K562 (cell line): Measurements from ENCODE around the gene ADAT1. TPM values are rescaled to one million over a fixed set of nuclear protein-coding genes. Genes with fewer than 3 reads are reported as not detected.

Source experiments
- ASH1L ChIP-seq: fragments of 450-650 bp; IDR thresholded peaks from 2 replicates; pipeline ENCODE4 v1.6.1; 2018; ENCODE audit warnings: borderline replicate concordance, mild to moderate bottlenecking, low read depth; ENCODE audit not compliant: partially characterized antibody
- ATF2 ChIP-seq: sonication (generic); formaldehyde crosslinking; IDR thresholded peaks from 2 replicates; pipeline ENCODE4 v1.8.1; 2022; ENCODE audit warnings: missing genetic modification reagents
- ATF6 ChIP-seq: sonication (generic); formaldehyde crosslinking; IDR thresholded peaks from 2 replicates; pipeline ENCODE4 v1.4.0; 2020; ENCODE audit warnings: mild to moderate bottlenecking, missing genetic modification reagents
- BRF2 ChIP-seq: IDR thresholded peaks from 3 replicates; pipeline ENCODE4 v1.6.1; 2011; ENCODE audit warnings: borderline replicate concordance, mild to moderate bottlenecking; ENCODE audit not compliant: insufficient read length, insufficient read depth
- HDAC2 ChIP-seq: fragments of 450-650 bp; IDR thresholded peaks from 2 replicates; pipeline ENCODE4 v1.6.1; 2016; ENCODE audit warnings: mild to moderate bottlenecking
- KLF6 ChIP-seq: fragments of 250-450 bp; sonication (Bioruptor Pico); IDR thresholded peaks from 2 replicates; pipeline ENCODE4 v1.4.0; 2020; ENCODE audit warnings: mild to moderate bottlenecking, moderate library complexity, borderline replicate concordance
- MBD2 ChIP-seq: sonication (generic); IDR thresholded peaks from 2 replicates; pipeline ENCODE4 v1.6.1; 2016; ENCODE audit warnings: low read depth, borderline replicate concordance
- NCOA2 ChIP-seq, 2 experiments: fragments of 450-650 bp; IDR thresholded peaks; 2 replicates each; pipeline ENCODE4 v1.6.1; 2018; ENCODE audit warnings: mild to moderate bottlenecking in 2 of 2, moderate library complexity in 1 of 2; ENCODE audit not compliant: partially characterized antibody in 2 of 2
- THRB ChIP-seq: fragments of 450-650 bp; formaldehyde crosslinking; conservative IDR thresholded peaks from 2 replicates; pipeline ENCODE4 v1.4.0; 2022; ENCODE audit warnings: mild to moderate bottlenecking, missing genetic modification characterization
- TRIM28 ChIP-seq: fragments of 450-650 bp; IDR thresholded peaks from 2 replicates; pipeline ENCODE4 v1.6.1; 2017
- ZFP30 ChIP-seq: fragments of 250-450 bp; sonication (Bioruptor Pico); IDR thresholded peaks from 2 replicates; pipeline ENCODE4 v1.8.0; 2022; ENCODE audit warnings: moderate library complexity, mild to moderate bottlenecking, inconsistent platforms, borderline replicate concordance
- ZNF175 ChIP-seq: fragments of 200-800 bp; sonication (Bioruptor generic); IDR thresholded peaks from 2 replicates; pipeline ENCODE4 v1.6.1; 2016; ENCODE audit warnings: low read depth, mild to moderate bottlenecking, missing genetic modification characterization, missing compliant biosample characterization
- ZNF668 ChIP-seq: fragments of 250-450 bp; sonication (Bioruptor Pico); IDR thresholded peaks from 2 replicates; pipeline ENCODE4 v1.8.0; 2022; ENCODE audit warnings: mild to moderate bottlenecking, inconsistent platforms
- ZNF76 ChIP-seq: fragments of 250-450 bp; sonication (Bioruptor Pico); IDR thresholded peaks from 2 replicates; pipeline ENCODE4 v1.4.0; 2020; ENCODE audit warnings: mild to moderate bottlenecking, moderate library complexity, borderline replicate concordance
- ZNF785 ChIP-seq: fragments of 250-450 bp; sonication (Bioruptor Pico); IDR thresholded peaks from 2 replicates; pipeline ENCODE4 v1.4.0; 2020; ENCODE audit warnings: mild to moderate bottlenecking
- polyA plus RNA-seq, 8 experiments: library from polyadenylated mRNA; depleted of rRNA in 4 of 8; stranded (reverse) in 5 of 8; unstranded in 3 of 8; fragments of >200 nt; fragmentation: Nextera tagmentation in 2 of 8; fragmentation: Illumina TruSeq in 1 of 8; extraction: Ambion mirVana in 2 of 8; extraction: Trizol in 1 of 8; gene quantifications; 2 replicates each; pipeline versions ENCODE4 v1.2.1 to v1.2.3, GENCODE V29; 2011 to 2014; ENCODE audit warnings: inconsistent platforms in 1 of 8, missing spikeins in 1 of 8
- total RNA-seq, 7 experiments: library from RNA; depleted of rRNA in 6 of 7; stranded (reverse); fragments of >200 nt in 6 of 7; fragmentation: Illumina TruSeq in 2 of 7; extraction: Trizol in 2 of 7; gene quantifications; 2 replicates each; pipeline versions ENCODE4 v1.2.1 to v1.2.3, GENCODE V29; 2011 to 2021; ENCODE audit warnings: low replicate concordance in 1 of 7

Gene ADAT1
- total and polyA plus RNA-seq, 9 of the 15 experiments (the other 6 are each of a cell fraction or from before 2014, with no cell fraction given): 16.0 to 36.7 (median 28.2) TPM

- TF ChIP-seq THRB (no peak), ZNF785 (CRISPR knock-in tag) (no peak), ZNF668 (no peak), TRIM28 (no peak), ZFP30 (CRISPR knock-in tag) (no peak), ATF6 (CRISPR knock-in tag) (0 out of 2 replicates have a peak, but pooled peaks have one; percentile 52), BRF2 (no peak), MBD2 (peak; percentile 64; the same call in 1 of the 2 replicates), NCOA2 (IDR thresholded peaks at IDR 0.05; ENCODE audit: partially characterized antibody in 2 of 2) (no peak), ZNF76 (CRISPR knock-in tag) (no peak), ATF2 (CRISPR knock-in tag) (no peak), ZNF175 (no peak), KLF6 (CRISPR knock-in tag) (no peak), ASH1L (no peak), HDAC2 (no peak; the same call in 1 of the 2 replicates)
Measured at GRCh38 chr16:75555707-75556430, 67.2 kb downstream of the ADAT1 start, which contains the start of gene TMEM231 (continued).
